K562 (cell line): ENCODE data around the gene PRKCB. TPM values are rescaled to one million over a fixed set of nuclear protein-coding genes. Genes with fewer than 3 reads are reported as not detected.

ENCODE experiments used
- ETV1 ChIP-seq: fragments of 450-650 bp; conservative IDR thresholded peaks from 2 replicates; pipeline ENCODE4 v1.6.1; 2016; ENCODE audit warnings: missing genetic modification characterization, control low read depth, low read depth, missing compliant biosample characterization
- FUS ChIP-seq: fragments of 200-400 bp; formaldehyde crosslinking; optimal IDR thresholded peaks from 2 replicates; pipeline ENCODE3; 2017; ENCODE audit warnings: low read depth, low read length
- HDAC3 ChIP-seq: fragments of 450-650 bp; IDR thresholded peaks from 2 replicates; pipeline ENCODE4 v1.6.1; 2018; ENCODE audit warnings: borderline replicate concordance, mild to moderate bottlenecking, moderate library complexity; ENCODE audit not compliant: partially characterized antibody
- KDM4B ChIP-seq, 2 experiments: fragments of 450-650 bp in 1 of 2; sonication (generic) in 1 of 2; IDR thresholded peaks; 2 replicates each; pipeline ENCODE4 v1.6.1; 2016 to 2017; ENCODE audit warnings: borderline replicate concordance in 2 of 2, antibody characterized with exemption in 1 of 2, low read depth in 1 of 2, mild to moderate bottlenecking in 1 of 2
- KLF16 ChIP-seq: IDR thresholded peaks from 2 replicates; pipeline ENCODE4 v1.6.1; 2016; ENCODE audit warnings: antibody characterized with exemption
- RCOR1 ChIP-seq, 2 experiments: IDR thresholded peaks; 2 replicates each; pipeline ENCODE4 v1.6.1; 2012; ENCODE audit warnings: low read depth in 2 of 2, low read length in 2 of 2, borderline replicate concordance in 1 of 2, improper control_type of control experiment in 1 of 2
- SIRT6 ChIP-seq: IDR thresholded peaks from one replicate; pipeline ENCODE4 v1.6.1; 2012; ENCODE audit warnings: low read depth, mild to moderate bottlenecking, control low read depth, inconsistent platforms, low read length, moderate library complexity
- THRA ChIP-seq: fragments of 450-650 bp; IDR thresholded peaks from 2 replicates; pipeline ENCODE4 v1.6.1; 2017; ENCODE audit warnings: mild to moderate bottlenecking, moderate library complexity
- U2AF2 ChIP-seq: fragments of 200-400 bp; formaldehyde crosslinking; optimal IDR thresholded peaks from 2 replicates; pipeline ENCODE3; 2017; ENCODE audit warnings: low read depth, mild to moderate bottlenecking, low read length
- ZBTB17 ChIP-seq: fragments of 450-650 bp; formaldehyde crosslinking; IDR thresholded peaks from 2 replicates; pipeline ENCODE4 v1.4.0; 2020; ENCODE audit warnings: mild to moderate bottlenecking
- ZNF146 ChIP-seq: IDR thresholded peaks from one replicate; pipeline ENCODE4 v1.6.1; 2018; ENCODE audit warnings: missing compliant biosample characterization; ENCODE audit not compliant: unreplicated experiment
- ZNF263 ChIP-seq: sonication (generic); formaldehyde crosslinking; IDR thresholded peaks from 2 replicates; pipeline ENCODE4 v1.8.0; 2022; ENCODE audit warnings: mild to moderate bottlenecking, missing genetic modification reagents, borderline replicate concordance
- ZNF444 ChIP-seq: fragments of 250-450 bp; sonication (Bioruptor Pico); IDR thresholded peaks from 2 replicates; pipeline ENCODE4 v1.4.0; 2020; ENCODE audit warnings: mild to moderate bottlenecking, moderate library complexity
- ZNF592 ChIP-seq: fragments of 450-650 bp; IDR thresholded peaks from 2 replicates; pipeline ENCODE4 v1.6.1; 2017; ENCODE audit warnings: antibody characterized with exemption, mild to moderate bottlenecking
- ZNF740 ChIP-seq, 3 experiments: fragments of 200-800 bp in 1 of 3; sonication (Bioruptor generic) in 1 of 3; sonication (generic) in 1 of 3; formaldehyde crosslinking in 1 of 3; IDR thresholded peaks; 2 replicates each; pipeline versions ENCODE4 v1.6.1 to v1.8.0; 2016 to 2022; ENCODE audit warnings: mild to moderate bottlenecking in 2 of 3, missing compliant biosample characterization in 2 of 3, missing genetic modification characterization in 2 of 3, missing genetic modification reagents in 1 of 3
- polyA plus RNA-seq, 8 experiments: library from polyadenylated mRNA; depleted of rRNA in 4 of 8; stranded (reverse) in 5 of 8; unstranded in 3 of 8; fragments of >200 nt; fragmentation: Nextera tagmentation in 2 of 8; fragmentation: Illumina TruSeq in 1 of 8; extraction: Ambion mirVana in 2 of 8; extraction: Trizol in 1 of 8; gene quantifications; 2 replicates each; pipeline versions ENCODE4 v1.2.1 to v1.2.3, GENCODE V29; 2011 to 2014; ENCODE audit warnings: inconsistent platforms in 1 of 8, missing spikeins in 1 of 8
- total RNA-seq, 7 experiments: library from RNA; depleted of rRNA in 6 of 7; stranded (reverse); fragments of >200 nt in 6 of 7; fragmentation: Illumina TruSeq in 2 of 7; extraction: Trizol in 2 of 7; gene quantifications; 2 replicates each; pipeline versions ENCODE4 v1.2.1 to v1.2.3, GENCODE V29; 2011 to 2021; ENCODE audit warnings: low replicate concordance in 1 of 7
- TF ChIP-seq, protein P1 (sequence below): fragments of 450-650 bp; IDR thresholded peaks from 2 replicates; pipeline ENCODE4 v1.6.1; 2018; ENCODE audit not compliant: partially characterized antibody
- TF ChIP-seq, protein P2 (sequence below): fragments of 450-650 bp; IDR thresholded peaks from 2 replicates; pipeline ENCODE4 v1.6.1; 2016; ENCODE audit warnings: missing biosample characterization, missing genetic modification characterization

The PRKCB gene
- total and polyA plus RNA-seq, 9 of the 15 experiments (the other 6 are each of a cell fraction or from before 2014, with no cell fraction given), result 49.9 to 276 (median 148) TPM

- no peak for TF ChIP-seq ZNF146 (CRISPR knock-in tag)
- TF ChIP-seq HDAC3, result no peak
- TF ChIP-seq ZNF263 (CRISPR knock-in tag), result no peak
- TF ChIP-seq, protein P1, sequence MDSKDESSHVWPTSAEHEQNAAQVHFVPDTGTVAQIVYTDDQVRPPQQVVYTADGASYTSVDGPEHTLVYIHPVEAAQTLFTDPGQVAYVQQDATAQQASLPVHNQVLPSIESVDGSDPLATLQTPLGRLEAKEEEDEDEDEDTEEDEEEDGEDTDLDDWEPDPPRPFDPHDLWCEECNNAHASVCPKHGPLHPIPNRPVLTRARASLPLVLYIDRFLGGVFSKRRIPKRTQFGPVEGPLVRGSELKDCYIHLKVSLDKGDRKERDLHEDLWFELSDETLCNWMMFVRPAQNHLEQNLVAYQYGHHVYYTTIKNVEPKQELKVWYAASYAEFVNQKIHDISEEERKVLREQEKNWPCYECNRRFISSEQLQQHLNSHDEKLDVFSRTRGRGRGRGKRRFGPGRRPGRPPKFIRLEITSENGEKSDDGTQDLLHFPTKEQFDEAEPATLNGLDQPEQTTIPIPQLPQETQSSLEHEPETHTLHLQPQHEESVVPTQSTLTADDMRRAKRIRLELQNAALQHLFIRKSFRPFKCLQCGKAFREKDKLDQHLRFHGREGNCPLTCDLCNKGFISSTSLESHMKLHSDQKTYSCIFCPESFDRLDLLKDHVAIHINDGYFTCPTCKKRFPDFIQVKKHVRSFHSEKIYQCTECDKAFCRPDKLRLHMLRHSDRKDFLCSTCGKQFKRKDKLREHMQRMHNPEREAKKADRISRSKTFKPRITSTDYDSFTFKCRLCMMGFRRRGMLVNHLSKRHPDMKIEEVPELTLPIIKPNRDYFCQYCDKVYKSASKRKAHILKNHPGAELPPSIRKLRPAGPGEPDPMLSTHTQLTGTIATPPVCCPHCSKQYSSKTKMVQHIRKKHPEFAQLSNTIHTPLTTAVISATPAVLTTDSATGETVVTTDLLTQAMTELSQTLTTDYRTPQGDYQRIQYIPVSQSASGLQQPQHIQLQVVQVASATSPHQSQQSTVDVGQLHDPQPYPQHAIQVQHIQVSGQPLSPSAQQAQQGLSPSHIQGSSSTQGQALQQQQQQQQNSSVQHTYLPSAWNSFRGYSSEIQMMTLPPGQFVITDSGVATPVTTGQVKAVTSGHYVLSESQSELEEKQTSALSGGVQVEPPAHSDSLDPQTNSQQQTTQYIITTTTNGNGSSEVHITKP, result no peak
- TF ChIP-seq FUS, result no peak
- TF ChIP-seq, protein P2, sequence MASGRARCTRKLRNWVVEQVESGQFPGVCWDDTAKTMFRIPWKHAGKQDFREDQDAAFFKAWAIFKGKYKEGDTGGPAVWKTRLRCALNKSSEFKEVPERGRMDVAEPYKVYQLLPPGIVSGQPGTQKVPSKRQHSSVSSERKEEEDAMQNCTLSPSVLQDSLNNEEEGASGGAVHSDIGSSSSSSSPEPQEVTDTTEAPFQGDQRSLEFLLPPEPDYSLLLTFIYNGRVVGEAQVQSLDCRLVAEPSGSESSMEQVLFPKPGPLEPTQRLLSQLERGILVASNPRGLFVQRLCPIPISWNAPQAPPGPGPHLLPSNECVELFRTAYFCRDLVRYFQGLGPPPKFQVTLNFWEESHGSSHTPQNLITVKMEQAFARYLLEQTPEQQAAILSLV, result no peak
- no peak for TF ChIP-seq RCOR1 (IDR thresholded peaks at IDR 0.05; ENCODE audit: borderline replicate concordance in 1 of 2, low read depth in 2 of 2, low read length in 2 of 2)
- no peak for TF ChIP-seq ETV1
- TF ChIP-seq ZNF444 (CRISPR knock-in tag), result no peak
- TF ChIP-seq THRA, result no peak
- TF ChIP-seq ZBTB17, result no peak
- no peak for TF ChIP-seq ZNF592
- TF ChIP-seq KDM4B (IDR thresholded peaks at IDR 0.05; ENCODE audit: borderline replicate concordance in 2 of 2, low read depth in 1 of 2), result no peak
- no peak for TF ChIP-seq U2AF2
- TF ChIP-seq SIRT6, result no peak
- no peak for TF ChIP-seq ZNF740 (CRISPR knock-in tag; IDR thresholded peaks at IDR 0.05)
- no peak for TF ChIP-seq ZNF740 (tag; IDR thresholded peaks at IDR 0.05)
- TF ChIP-seq KLF16, result no peak
These were observed 281.2 kb downstream of the PRKCB start (continued) for GRCh38 chr16:24116989-24117388.
